ENCODE results near the gene ITGAX. TPM values are rescaled to one million over a fixed set of nuclear protein-coding genes. Genes with fewer than 3 reads are reported as not detected.

The ITGAX gene
- total and polyA plus RNA-seq, 7 donors, result 0.60 to 7.6 (median 1.8) TPM

DNA sequence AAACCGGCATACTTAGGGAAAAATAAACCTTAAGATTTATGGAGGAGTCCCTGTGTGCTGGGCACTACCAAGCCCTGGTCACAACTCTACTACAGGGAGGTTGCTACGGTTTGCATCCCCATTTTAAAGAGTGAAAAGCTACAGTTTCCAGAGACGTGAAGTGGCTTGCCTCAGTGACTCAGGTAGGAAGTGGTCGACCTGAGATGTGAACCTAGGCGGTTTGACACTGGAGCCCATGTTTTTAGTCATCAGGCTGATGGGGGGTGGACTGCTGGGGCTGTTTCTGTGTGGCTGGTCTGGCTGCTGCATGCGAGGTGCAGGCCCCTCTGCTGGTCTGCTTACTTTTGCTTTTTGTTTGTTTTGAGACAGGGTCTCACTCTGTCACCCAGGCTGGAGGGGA is 66.6 kb downstream of the ITGAX start:
- TF ChIP-seq POLR2A (IDR thresholded peaks at IDR 0.05) (no peak), EP300 (IDR thresholded peaks at IDR 0.05) (no peak), POLR2AphosphoS5 (IDR thresholded peaks at IDR 0.05) (no peak)
- TF ChIP-seq, protein P1, sequence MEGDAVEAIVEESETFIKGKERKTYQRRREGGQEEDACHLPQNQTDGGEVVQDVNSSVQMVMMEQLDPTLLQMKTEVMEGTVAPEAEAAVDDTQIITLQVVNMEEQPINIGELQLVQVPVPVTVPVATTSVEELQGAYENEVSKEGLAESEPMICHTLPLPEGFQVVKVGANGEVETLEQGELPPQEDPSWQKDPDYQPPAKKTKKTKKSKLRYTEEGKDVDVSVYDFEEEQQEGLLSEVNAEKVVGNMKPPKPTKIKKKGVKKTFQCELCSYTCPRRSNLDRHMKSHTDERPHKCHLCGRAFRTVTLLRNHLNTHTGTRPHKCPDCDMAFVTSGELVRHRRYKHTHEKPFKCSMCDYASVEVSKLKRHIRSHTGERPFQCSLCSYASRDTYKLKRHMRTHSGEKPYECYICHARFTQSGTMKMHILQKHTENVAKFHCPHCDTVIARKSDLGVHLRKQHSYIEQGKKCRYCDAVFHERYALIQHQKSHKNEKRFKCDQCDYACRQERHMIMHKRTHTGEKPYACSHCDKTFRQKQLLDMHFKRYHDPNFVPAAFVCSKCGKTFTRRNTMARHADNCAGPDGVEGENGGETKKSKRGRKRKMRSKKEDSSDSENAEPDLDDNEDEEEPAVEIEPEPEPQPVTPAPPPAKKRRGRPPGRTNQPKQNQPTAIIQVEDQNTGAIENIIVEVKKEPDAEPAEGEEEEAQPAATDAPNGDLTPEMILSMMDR (IDR thresholded peaks at IDR 0.05), result no peak
- no peaks in the 10 kb centered on the region for H3K36me3 ChIP-seq
- no peaks in the 10 kb centered on the region for H3K9me3 ChIP-seq
- no peak overlapping the region for H3K27ac ChIP-seq
- no peak overlapping the region for H3K4me3 ChIP-seq
- H3K27me3 ChIP-seq, result peaks cover 0 to 14% (median 0%) of the 10 kb centered on the region in 3 donors
- no peaks in the 10 kb centered on the region for H3K4me1 ChIP-seq
- intact Hi-C loops (cut with DNase I), result no loop called here
- no peak for DNase-seq
- WGBS, 2 donors, result 61% methylated on average over 6 of the region's 6 CpGs

GRCh38 chr16:31423241-31423640 is 68.3 kb downstream of the ITGAX start:
- WGBS, 2 donors, result 56 to 70% methylated on average over 3 of the region's 3 CpGs
- no peak for DNase-seq

DNA sequence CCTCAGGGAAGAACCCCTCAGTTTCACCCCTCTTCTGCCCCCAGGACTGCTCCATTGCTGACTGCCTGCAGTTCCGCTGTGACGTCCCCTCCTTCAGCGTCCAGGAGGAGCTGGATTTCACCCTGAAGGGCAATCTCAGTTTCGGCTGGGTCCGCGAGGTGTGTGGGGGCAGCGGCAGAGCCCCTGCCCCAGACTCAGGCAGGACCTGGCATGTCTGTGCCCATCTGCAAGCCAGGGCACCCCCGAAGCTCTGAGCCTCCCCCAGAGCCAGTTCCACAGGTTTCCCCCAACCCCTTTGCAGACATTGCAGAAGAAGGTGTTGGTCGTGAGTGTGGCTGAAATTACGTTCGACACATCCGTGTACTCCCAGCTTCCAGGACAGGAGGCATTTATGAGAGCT is 68.8 kb downstream of the ITGAX start:
- Histone ChIP-seq H3K4me3 (no peak overlapping the region), H3K9me3 (no peaks in the 10 kb centered on the region), H3K36me3 (no peaks in the 10 kb centered on the region), H3K27me3 (no peaks in the 10 kb centered on the region), H3K27ac (no peak overlapping the region), H3K4me1 (peaks cover 0 to 11% (median 10%) of the 10 kb centered on the region in 4 donors)
- 75 to 81% methylated on average over 12 of the region's 12 CpGs for WGBS, 2 donors
- DNase-seq, result no peak
- intact Hi-C loops (cut with DNase I), result no loop called here
- no peak for TF ChIP-seq POLR2A (IDR thresholded peaks at IDR 0.05)
- TF ChIP-seq, protein P1 (IDR thresholded peaks at IDR 0.05), result no peak

More at GRCh38 chr16:31423241-31423640, 68.3 kb downstream of the ITGAX start:
- no peak overlapping the region for H3K4me3 ChIP-seq
- intact Hi-C loops (cut with DNase I), result no loop called here
- H3K4me1 ChIP-seq, result peaks cover 0 to 11% (median 10%) of the 10 kb centered on the region in 4 donors
- no peaks in the 10 kb centered on the region for H3K36me3 ChIP-seq
- H3K27me3 ChIP-seq, result peaks cover 0 to 5% (median 0%) of the 10 kb centered on the region in 3 donors
- H3K9me3 ChIP-seq, result no peaks in the 10 kb centered on the region
- TF ChIP-seq POLR2AphosphoS5 (IDR thresholded peaks at IDR 0.05), result no peak
- TF ChIP-seq EP300 (IDR thresholded peaks at IDR 0.05), result no peak
- TF ChIP-seq, protein P1 (IDR thresholded peaks at IDR 0.05), result no peak
- no peak for TF ChIP-seq POLR2A (IDR thresholded peaks at IDR 0.05)
- H3K27ac ChIP-seq, result no peak overlapping the region

DNA sequence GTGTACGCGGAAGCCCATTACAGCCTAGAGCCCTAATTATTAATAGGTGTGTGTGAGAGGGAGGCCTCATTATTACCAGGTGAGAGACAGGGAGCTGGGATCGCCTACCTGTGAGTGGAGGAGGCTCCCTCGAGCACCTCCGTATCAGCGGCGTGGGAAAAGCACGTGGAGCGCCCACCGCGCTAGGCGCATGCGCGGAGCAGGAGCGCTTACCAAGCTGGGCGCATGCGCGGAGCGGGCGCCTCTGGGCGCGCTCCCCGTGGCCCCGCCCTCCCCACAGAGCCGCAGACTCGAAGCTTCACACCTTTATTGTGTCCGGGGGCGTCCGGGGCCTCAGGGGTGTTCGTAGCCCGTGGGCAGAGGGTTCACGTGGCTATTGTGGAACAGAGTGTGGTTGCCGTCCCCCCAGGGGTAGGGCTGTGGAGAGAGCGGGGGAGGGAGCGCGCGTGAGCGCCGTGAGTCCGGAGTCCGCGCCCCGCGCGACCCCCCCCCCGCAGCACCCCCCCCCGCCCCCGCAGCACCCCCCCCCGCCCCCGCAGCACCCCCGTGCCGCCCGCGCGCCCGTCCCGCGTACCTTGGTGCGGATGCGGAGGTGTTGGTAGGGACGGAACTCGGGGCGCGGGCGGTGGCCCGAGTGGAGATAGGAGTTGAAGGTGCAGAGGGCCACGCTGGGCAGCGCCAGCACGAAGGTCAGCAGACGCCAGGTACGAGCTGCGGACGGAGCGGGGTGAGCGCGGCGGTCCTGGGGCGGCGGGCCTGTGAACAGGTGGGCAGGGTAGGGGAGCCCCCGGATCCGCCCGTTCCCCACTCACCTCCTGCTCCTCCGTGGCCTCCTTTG is 72.7 kb downstream of the ITGAX start:
- no peaks in the 10 kb centered on the region for H3K9me3 ChIP-seq
- TF ChIP-seq POLR2AphosphoS5 (IDR thresholded peaks at IDR 0.05) (no peak), POLR2A (IDR thresholded peaks at IDR 0.05) (no peak), EP300 (IDR thresholded peaks at IDR 0.05) (no peak)
- TF ChIP-seq, protein P1 (IDR thresholded peaks at IDR 0.05), result no peak
- peak; percentile 74 for DNase-seq
- H3K27ac ChIP-seq, result peak overlapping the region in 1 of 4 donors; percentile 67
- peak overlapping the region; percentile 14 to 47 (median 42) for H3K4me3 ChIP-seq
- H3K4me1 ChIP-seq, result peaks cover 0 to 11% (median 10%) of the 10 kb centered on the region in 4 donors
- no peaks in the 10 kb centered on the region for H3K36me3 ChIP-seq
- no peaks in the 10 kb centered on the region for H3K27me3 ChIP-seq
- intact Hi-C loops (cut with DNase I), result no loop called here
- 29 to 31% methylated on average over 76 to 78 of the region's 83 CpGs for WGBS, 2 donors

Data from sigmoid colon (tissue), 7 donors.